IMR-90 (cell line): ENCODE results near the gene ALAS1. TPM values are rescaled to one million over a fixed set of nuclear protein-coding genes. Genes with fewer than 3 reads are reported as not detected.
"Not testable (repeated sequence)": the region's sequence is repeated elsewhere in the genome, so short reads cannot be mapped to it uniquely, and the experiment has no call there.

Source experiments
- ATAC-seq: fragments of 200-7000 bp; cut with Tn5 transposase; 2 replicates; pipeline ENCODE4 v1.9.1; 2020; ENCODE audit warnings: low read depth, mild to moderate bottlenecking, moderate library complexity
- BruUV-seq: library from RNA; stranded (reverse); fragments of 400-500 nt; replicated peaks from 2 replicates; lab custom pipeline; 2021; lab: Mats Ljungman, UMichigan
- CTCF ChIA-PET: fragments of 300-600 bp; formaldehyde crosslinking; extraction: SDS; loops from one replicate; lab custom pipeline; 2021; ENCODE audit warnings: antibody characterized with exemption; lab: Yijun Ruan, JAX
- POLR2A ChIA-PET: fragments of 300-600 bp; sonication (Branson Sonifier 250); formaldehyde crosslinking; loops from one replicate; lab custom pipeline; 2022; ENCODE audit warnings: antibody characterized with exemption; ENCODE audit not compliant: unreplicated experiment; lab: Charles Lee
- DNase-seq: peaks from one replicate; pipeline ENCODE4 v3.0.0; 2013
- H2AFZ ChIP-seq: replicated peaks from 2 replicates; pipeline ENCODE3; 2013; ENCODE audit warnings: low read length, mild to moderate bottlenecking; ENCODE audit not compliant: poor library complexity
- H2AK5ac ChIP-seq: 2 replicates; pipeline ENCODE4 v1.6.1; 2013; ENCODE audit warnings: low read depth, low read length, inconsistent platforms
- H2AK9ac ChIP-seq: replicated peaks from 2 replicates; pipeline ENCODE3; 2013; ENCODE audit warnings: mild to moderate bottlenecking, low read depth, low read length, moderate library complexity; ENCODE audit not compliant: poor library complexity
- H2BK120ac ChIP-seq: 2 replicates; pipeline ENCODE4 v1.6.1; 2013; ENCODE audit warnings: low read depth, low read length, inconsistent platforms
- H2BK15ac ChIP-seq: 3 replicates; pipeline ENCODE4 v1.6.1; 2013; ENCODE audit warnings: low read depth, low read length, inconsistent platforms
- H2BK20ac ChIP-seq: 2 replicates; pipeline ENCODE4 v1.6.1; 2013; ENCODE audit warnings: low read depth, mild to moderate bottlenecking, inconsistent platforms, low read length, moderate library complexity
- H2BK5ac ChIP-seq: 2 replicates; pipeline ENCODE4 v1.6.1; 2013; ENCODE audit warnings: mild to moderate bottlenecking, low read depth, low read length, inconsistent platforms; ENCODE audit not compliant: poor library complexity, severe bottlenecking
- H3K14ac ChIP-seq: replicated peaks from 2 replicates; pipeline ENCODE4 v1.6.1; 2013; ENCODE audit warnings: low read depth, low read length, inconsistent platforms
- H3K18ac ChIP-seq: 2 replicates; pipeline ENCODE4 v1.6.1; 2013; ENCODE audit warnings: low read depth, low read length, control low read depth
- H3K23ac ChIP-seq: 2 replicates; pipeline ENCODE4 v1.6.1; 2013; ENCODE audit warnings: low read depth, low read length, inconsistent platforms
- H3K27ac ChIP-seq: 2 replicates; pipeline ENCODE4 v1.5.1; 2013; ENCODE audit warnings: mild to moderate bottlenecking, control low read depth, low read length; ENCODE audit not compliant: insufficient read depth
- H3K27me3 ChIP-seq: 2 replicates; pipeline ENCODE4 v1.6.1; 2013; ENCODE audit warnings: low read length; ENCODE audit not compliant: control insufficient read depth, insufficient read depth
- H3K36me3 ChIP-seq: 2 replicates; pipeline ENCODE4 v1.6.1; 2013; ENCODE audit warnings: low read length, mixed read lengths; ENCODE audit not compliant: control insufficient read depth, insufficient read depth
- H3K4ac ChIP-seq: 2 replicates; pipeline ENCODE4 v1.6.1; 2013; ENCODE audit warnings: low read depth, low read length, inconsistent platforms
- H3K4me1 ChIP-seq: 2 replicates; pipeline ENCODE4 v1.6.1; 2013; ENCODE audit warnings: low read length, mixed read lengths; ENCODE audit not compliant: control insufficient read depth, insufficient read depth
- H3K4me2 ChIP-seq: 2 replicates; pipeline ENCODE4 v1.6.1; 2013; ENCODE audit warnings: low read depth, mild to moderate bottlenecking, control low read depth, low read length, moderate library complexity
- H3K4me3 ChIP-seq: 2 replicates; pipeline ENCODE4 v1.5.1; 2013; ENCODE audit warnings: low read depth, mild to moderate bottlenecking, control low read depth, low read length, moderate library complexity; ENCODE audit not compliant: insufficient read depth
- H3K56ac ChIP-seq: 2 replicates; pipeline ENCODE4 v1.6.1; 2013; ENCODE audit warnings: low read length, inconsistent platforms; ENCODE audit not compliant: insufficient read depth; ENCODE audit errors: extremely low read depth
- H3K79me1 ChIP-seq, 2 experiments: 2 replicates each; pipeline ENCODE4 v1.6.1; 2013; ENCODE audit warnings: low read length in 2 of 2, inconsistent platforms in 1 of 2, low read depth in 1 of 2
- H3K9ac ChIP-seq: 2 replicates; pipeline ENCODE4 v1.6.1; 2013; ENCODE audit warnings: low read depth, low read length, control low read depth
- H3K9me1 ChIP-seq: 2 replicates; pipeline ENCODE4 v1.6.1; 2013; ENCODE audit warnings: low read length, inconsistent platforms; ENCODE audit not compliant: insufficient read depth
- H3K9me3 ChIP-seq: 2 replicates; pipeline ENCODE4 v1.6.1; 2013; ENCODE audit warnings: low read length; ENCODE audit not compliant: control insufficient read depth, insufficient read depth
- H4K20me1 ChIP-seq: 2 replicates; pipeline ENCODE4 v1.6.1; 2013; ENCODE audit warnings: low read length, inconsistent platforms; ENCODE audit not compliant: insufficient read depth
- H4K5ac ChIP-seq: 2 replicates; pipeline ENCODE4 v1.6.1; 2013; ENCODE audit warnings: mild to moderate bottlenecking, low read depth, low read length, control low read depth
- H4K8ac ChIP-seq, 2 experiments: 2 replicates each; pipeline ENCODE4 v1.6.1; 2013; ENCODE audit warnings: low read depth in 2 of 2, low read length in 2 of 2, control low read depth in 1 of 2, inconsistent platforms in 1 of 2
- H4K91ac ChIP-seq: 2 replicates; pipeline ENCODE4 v1.6.1; 2013; ENCODE audit warnings: low read depth, low read length, inconsistent platforms; ENCODE audit not compliant: insufficient read depth
- CEBPB ChIP-seq: IDR thresholded peaks from 2 replicates; pipeline ENCODE4 v1.6.1; 2012; ENCODE audit warnings: low read depth, low read length, improper control_type of control experiment
- MAZ ChIP-seq: IDR thresholded peaks from 2 replicates; pipeline ENCODE4 v1.6.1; 2012; ENCODE audit warnings: low read depth, mild to moderate bottlenecking, low read length, improper control_type of control experiment, moderate library complexity, borderline replicate concordance
- WGBS, 2 experiments: methylation state at CpG; one replicate each; pipeline versions ENCODE4 v1.1.5 to v1.1.7; 2013; ENCODE audit warnings: missing lambda C conversion rate in 2 of 2; ENCODE audit not compliant: insufficient read length in 1 of 2; ENCODE audit errors: extremely low coverage in 2 of 2; 5-methylcytosine and 5-hydroxymethylcytosine counted together
- dilution Hi-C: fragments of 300-500 bp; cut with HindIII; formaldehyde crosslinking; loops from one replicate; pipeline ENCODE4 v1.14.3; 2018; ENCODE audit warnings: low sequenced_read_pairs; ENCODE audit not compliant: unreplicated experiment
- in situ Hi-C: fragments of 300-500 bp; cut with MboI; formaldehyde crosslinking; loops from 3 replicates; pipeline ENCODE4 v1.14.3; 2019; ENCODE audit warnings: low sequenced_read_pairs, inconsistent platforms, mixed read lengths
- intact Hi-C: fragments of 100-400 bp; cut with micrococcal nuclease; formaldehyde crosslinking; loops from 2 replicates; pipeline ENCODE4 v1.10.0; 2022
- polyA plus RNA-seq, 3 experiments: library from polyadenylated mRNA; depleted of rRNA; stranded (reverse); fragments of >200 nt; gene quantifications; 2 replicates each; pipeline ENCODE4 v1.2.3, GENCODE V29; 2012; ENCODE audit warnings: low replicate concordance in 1 of 3
- total RNA-seq: library from RNA; depleted of rRNA; stranded (reverse); fragments of >200 nt; gene quantifications from 2 replicates; pipeline ENCODE4 v1.2.3, GENCODE V29; 2012

The ALAS1 gene
- total and polyA plus RNA-seq, 2 of the 4 experiments (the other 2 are of a cell fraction), result 32.8 to 47.2 TPM

DNA sequence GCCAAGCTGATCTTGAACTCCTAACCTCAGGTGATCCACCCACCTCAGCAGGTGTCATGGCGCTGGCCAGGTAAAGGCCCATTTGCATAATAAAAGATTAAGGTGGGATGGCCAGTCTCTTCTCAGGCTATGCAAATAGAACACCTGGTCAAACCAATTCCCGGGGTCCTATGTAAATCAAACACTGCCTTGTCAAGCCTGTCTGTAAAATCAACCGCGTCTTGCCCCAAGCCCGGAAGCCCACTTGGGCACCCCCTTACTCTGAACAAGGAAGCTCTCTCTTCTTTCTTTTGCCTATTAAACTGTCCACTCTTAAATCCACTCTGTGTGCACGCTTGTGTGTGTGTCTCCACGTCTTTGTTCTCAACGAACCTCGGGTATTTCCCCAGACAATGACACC is 30.7 kb upstream of the ALAS1 start:
- Histone ChIP-seq H4K8ac (no peak overlapping the region), H3K4me2 (no peak overlapping the region), H2BK120ac (no peak overlapping the region), H3K4me1 (peaks cover 8% of the 10 kb centered on the region), H2AFZ (no peak overlapping the region), H3K4me3 (no peak overlapping the region), H2AK9ac (no peak overlapping the region), H3K9me1 (peaks cover 10% of the 10 kb centered on the region), H2BK15ac (no peak overlapping the region), H3K18ac (no peak overlapping the region), H4K91ac (no peak overlapping the region), H3K27ac (no peak overlapping the region), H3K23ac (no peak overlapping the region), H3K56ac (no peak overlapping the region), H2BK20ac (no peak overlapping the region), H3K79me1 (no peaks in the 10 kb centered on the region), H3K9me3 (no peaks in the 10 kb centered on the region), H2BK5ac (no peak overlapping the region), H3K4ac (no peak overlapping the region), H2AK5ac (no peak overlapping the region), H3K9ac (no peak overlapping the region), H3K36me3 (no peaks in the 10 kb centered on the region), H3K27me3 (no peaks in the 10 kb centered on the region), H4K5ac (no peak overlapping the region), H4K20me1 (no peaks in the 10 kb centered on the region), H3K14ac (no peak overlapping the region)
- ChIA-PET CTCF (no interaction called here), POLR2A (no interaction called here)
- WGBS, 2 experiments, result 47% methylated on average over 4 of the region's 9 CpGs; no CpG with 5 or more reads in 1 of the 2 experiments
- dilution Hi-C loops (no loop called here), intact Hi-C loops (no loop called here), in situ Hi-C loops (loop anchor here (25.0 kb wide), 1 partner anchor 1830 kb away; the partner anchor contains the start of genes RASSF1, TUSC2 and ZMYND10)
- no TSS peak for BruUV-seq
- DNase-seq (no peak), ATAC-seq (no peak)
- TF ChIP-seq CEBPB, result no peak
- no peak for TF ChIP-seq MAZ

GRCh38 chr3:52170217-52170616 is 27.7 kb upstream of the ALAS1 start:
- H2BK15ac ChIP-seq, H2AK9ac ChIP-seq, H3K9me3 ChIP-seq, H2BK5ac ChIP-seq, H3K9ac ChIP-seq, H3K79me1 ChIP-seq, DNase-seq, H4K91ac ChIP-seq, H3K4ac ChIP-seq, H3K27me3 ChIP-seq, H4K8ac ChIP-seq, H2AFZ ChIP-seq, ATAC-seq, H3K18ac ChIP-seq, H4K5ac ChIP-seq, POLR2A ChIA-PET, H3K56ac ChIP-seq, H3K27ac ChIP-seq, H2BK120ac ChIP-seq, H3K36me3 ChIP-seq, dilution Hi-C loops, H3K4me3 ChIP-seq, H2AK5ac ChIP-seq, BruUV-seq, intact Hi-C loops, H3K4me2 ChIP-seq, H3K23ac ChIP-seq, H3K4me1 ChIP-seq, H4K20me1 ChIP-seq, H3K14ac ChIP-seq: not testable (repeated sequence)
- no CpG with 5 or more reads among the region's 3 CpGs for WGBS, 2 experiments
- CTCF ChIA-PET, result interaction anchor here (1.4 kb wide), 1 partner anchor 16 kb away, joined by 4 read pairs; the partner anchor contains the start of gene POC1A
- peak overlapping the region; percentile 60; the same call in 1 of the 2 replicates for H2BK20ac ChIP-seq
- in situ Hi-C loops, result loop anchor here (25.0 kb wide), 1 partner anchor 1833 kb away; the partner anchor contains the start of genes RASSF1, TUSC2 and ZMYND10
- H3K9me1 ChIP-seq, result peaks cover 14% of the 10 kb centered on the region
